ENCODE measurements around the gene FAM170B. TPM values are rescaled to one million over a fixed set of nuclear protein-coding genes. Genes with fewer than 3 reads are reported as not detected.

Gene FAM170B
- total RNA-seq, 1 donor: not detected

DNA sequence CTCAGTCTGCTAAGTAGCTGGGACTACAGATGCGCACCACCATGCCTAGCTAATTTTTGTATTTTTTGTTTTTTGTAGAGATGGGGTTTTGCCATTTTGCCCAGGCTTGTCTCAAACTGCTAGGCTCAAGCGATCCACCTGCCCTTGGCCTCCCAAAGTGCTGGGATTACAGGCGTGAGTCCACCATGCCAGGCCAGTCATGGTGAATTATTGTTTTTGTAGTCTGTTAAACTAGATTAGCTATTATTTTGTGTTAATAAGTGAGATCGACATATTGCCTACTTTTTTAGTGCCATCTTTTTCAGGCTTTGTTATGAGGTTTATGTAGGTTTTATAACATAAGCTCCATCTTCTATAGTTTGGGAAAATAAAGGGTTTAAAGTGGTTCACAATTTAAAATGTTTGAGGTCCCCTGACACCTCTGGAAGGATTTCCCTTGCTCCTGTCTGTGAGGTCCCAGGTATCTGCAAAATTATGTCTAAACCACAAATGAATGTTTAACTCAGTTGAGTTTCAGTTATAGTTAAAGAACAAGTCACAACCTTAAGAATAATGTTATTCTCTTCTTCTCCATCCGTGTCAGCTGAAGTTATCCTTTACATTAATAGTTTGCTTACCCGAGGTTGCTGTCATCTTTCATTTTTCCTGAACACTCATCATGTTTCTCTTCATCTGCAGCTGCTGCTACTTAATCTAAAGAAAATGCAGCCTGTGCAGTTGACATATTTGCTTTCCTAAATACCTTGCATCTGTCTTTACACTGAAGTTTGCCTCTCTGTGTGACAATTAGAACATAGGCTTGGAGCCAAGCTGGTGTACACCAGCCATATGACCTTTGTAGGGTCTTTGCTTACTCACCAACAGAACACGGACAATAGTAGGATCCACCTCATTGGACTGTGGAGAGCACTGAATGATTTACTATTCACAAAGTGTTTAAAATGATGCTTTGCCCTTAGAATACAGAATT is 9.6 kb downstream of the FAM170B start:
- Histone ChIP-seq H3K4me2 (ENCODE audit: insufficient read depth, low read length) (no peak overlapping the region), H3K36me3 (ENCODE audit: insufficient read depth, low read length) (no peaks in the 10 kb centered on the region), H3K27ac (ENCODE audit: low read depth, low read length) (no peak overlapping the region), H3K4me3 (ENCODE audit: insufficient read depth, low read length) (no peak overlapping the region), H3K4me1 (ENCODE audit: insufficient read depth, low read length) (no peaks in the 10 kb centered on the region), H3K9me3 (ENCODE audit: low read depth, low read length) (no peaks in the 10 kb centered on the region), H2AFZ (ENCODE audit: low read length) (no peak overlapping the region), H3K79me2 (ENCODE audit: insufficient read depth, low read length) (no peaks in the 10 kb centered on the region), H4K20me1 (ENCODE audit: insufficient read depth, low read length) (no peaks in the 10 kb centered on the region), H3K27me3 (ENCODE audit: insufficient read depth, low read length) (peaks cover 16% of the 10 kb centered on the region)
- no peak for DNase-seq (ENCODE audit: insufficient read length, low spot score, missing footprints)
- TF ChIP-seq, protein P1, sequence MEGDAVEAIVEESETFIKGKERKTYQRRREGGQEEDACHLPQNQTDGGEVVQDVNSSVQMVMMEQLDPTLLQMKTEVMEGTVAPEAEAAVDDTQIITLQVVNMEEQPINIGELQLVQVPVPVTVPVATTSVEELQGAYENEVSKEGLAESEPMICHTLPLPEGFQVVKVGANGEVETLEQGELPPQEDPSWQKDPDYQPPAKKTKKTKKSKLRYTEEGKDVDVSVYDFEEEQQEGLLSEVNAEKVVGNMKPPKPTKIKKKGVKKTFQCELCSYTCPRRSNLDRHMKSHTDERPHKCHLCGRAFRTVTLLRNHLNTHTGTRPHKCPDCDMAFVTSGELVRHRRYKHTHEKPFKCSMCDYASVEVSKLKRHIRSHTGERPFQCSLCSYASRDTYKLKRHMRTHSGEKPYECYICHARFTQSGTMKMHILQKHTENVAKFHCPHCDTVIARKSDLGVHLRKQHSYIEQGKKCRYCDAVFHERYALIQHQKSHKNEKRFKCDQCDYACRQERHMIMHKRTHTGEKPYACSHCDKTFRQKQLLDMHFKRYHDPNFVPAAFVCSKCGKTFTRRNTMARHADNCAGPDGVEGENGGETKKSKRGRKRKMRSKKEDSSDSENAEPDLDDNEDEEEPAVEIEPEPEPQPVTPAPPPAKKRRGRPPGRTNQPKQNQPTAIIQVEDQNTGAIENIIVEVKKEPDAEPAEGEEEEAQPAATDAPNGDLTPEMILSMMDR (IDR thresholded peaks at IDR 0.05; ENCODE audit: extremely low read depth, low read depth, low read length): no peak

DNA sequence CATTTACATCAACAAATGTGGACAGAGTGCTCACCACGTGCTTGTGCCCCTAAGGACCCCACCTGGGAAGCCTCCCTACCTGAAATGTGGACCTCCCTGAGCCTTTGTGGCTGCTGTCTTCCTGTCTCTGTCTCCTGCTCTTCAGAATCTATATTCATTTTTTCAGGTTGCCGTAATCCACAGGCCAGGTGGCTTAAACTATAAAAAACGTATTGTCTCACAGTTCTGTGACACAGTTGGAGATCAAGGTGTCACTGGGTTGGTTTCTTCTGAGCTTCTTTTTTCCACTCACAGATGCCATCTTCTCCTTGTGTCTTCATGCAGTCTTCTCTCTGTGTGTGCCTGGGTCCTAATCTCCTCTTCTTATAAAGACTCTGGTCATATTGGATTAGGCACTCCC is 12.9 kb downstream of the FAM170B start:
- Histone ChIP-seq H2AFZ (ENCODE audit: low read length) (no peak overlapping the region), H3K27ac (ENCODE audit: low read depth, low read length) (no peak overlapping the region), H3K27me3 (ENCODE audit: insufficient read depth, low read length) (peaks cover 11% of the 10 kb centered on the region), H3K4me2 (ENCODE audit: insufficient read depth, low read length) (no peak overlapping the region), H3K4me1 (ENCODE audit: insufficient read depth, low read length) (no peaks in the 10 kb centered on the region), H3K36me3 (ENCODE audit: insufficient read depth, low read length) (no peaks in the 10 kb centered on the region), H3K9me3 (ENCODE audit: low read depth, low read length) (no peaks in the 10 kb centered on the region), H3K4me3 (ENCODE audit: insufficient read depth, low read length) (no peak overlapping the region), H3K79me2 (ENCODE audit: insufficient read depth, low read length) (no peaks in the 10 kb centered on the region), H4K20me1 (ENCODE audit: insufficient read depth, low read length) (no peaks in the 10 kb centered on the region)
- no peak for DNase-seq (ENCODE audit: insufficient read length, low spot score, missing footprints)
- TF ChIP-seq, protein P1 (IDR thresholded peaks at IDR 0.05; ENCODE audit: extremely low read depth, low read depth, low read length): no peak

DNA sequence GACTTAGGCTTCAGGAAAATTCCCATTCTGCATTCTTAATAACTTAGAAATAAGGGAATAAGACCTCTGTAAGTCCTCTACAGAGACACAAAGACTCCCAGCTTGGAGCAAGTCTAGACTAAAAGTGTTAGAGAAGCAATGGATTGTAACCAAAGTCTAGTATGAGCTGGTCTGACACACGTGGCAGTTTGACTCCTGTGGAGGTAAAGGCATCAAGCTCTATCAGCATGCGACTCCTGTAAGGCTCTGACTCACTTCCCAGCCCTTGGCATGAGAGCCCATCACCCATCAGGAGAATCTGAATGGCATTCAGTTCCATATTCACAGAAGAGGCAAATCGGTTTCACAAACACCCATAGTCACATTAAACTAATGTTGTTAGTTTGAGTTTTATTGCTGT is 14.1 kb downstream of the FAM170B start:
- H3K4me3 ChIP-seq (ENCODE audit: insufficient read depth, low read length): no peak overlapping the region
- no peaks in the 10 kb centered on the region for H3K79me2 ChIP-seq (ENCODE audit: insufficient read depth, low read length)
- no peaks in the 10 kb centered on the region for H3K9me3 ChIP-seq (ENCODE audit: low read depth, low read length)
- no peak overlapping the region for H3K27ac ChIP-seq (ENCODE audit: low read depth, low read length)
- H3K36me3 ChIP-seq (ENCODE audit: insufficient read depth, low read length): no peaks in the 10 kb centered on the region
- H3K27me3 ChIP-seq (ENCODE audit: insufficient read depth, low read length): peaks cover 11% of the 10 kb centered on the region
- H2AFZ ChIP-seq (ENCODE audit: low read length): no peak overlapping the region
- DNase-seq (ENCODE audit: insufficient read length, low spot score, missing footprints): no peak
- TF ChIP-seq, protein P1 (IDR thresholded peaks at IDR 0.05; ENCODE audit: extremely low read depth, low read depth, low read length): no peak
- H4K20me1 ChIP-seq (ENCODE audit: insufficient read depth, low read length): no peaks in the 10 kb centered on the region
- no peaks in the 10 kb centered on the region for H3K4me1 ChIP-seq (ENCODE audit: insufficient read depth, low read length)
- no peak overlapping the region for H3K4me2 ChIP-seq (ENCODE audit: insufficient read depth, low read length)

DNA sequence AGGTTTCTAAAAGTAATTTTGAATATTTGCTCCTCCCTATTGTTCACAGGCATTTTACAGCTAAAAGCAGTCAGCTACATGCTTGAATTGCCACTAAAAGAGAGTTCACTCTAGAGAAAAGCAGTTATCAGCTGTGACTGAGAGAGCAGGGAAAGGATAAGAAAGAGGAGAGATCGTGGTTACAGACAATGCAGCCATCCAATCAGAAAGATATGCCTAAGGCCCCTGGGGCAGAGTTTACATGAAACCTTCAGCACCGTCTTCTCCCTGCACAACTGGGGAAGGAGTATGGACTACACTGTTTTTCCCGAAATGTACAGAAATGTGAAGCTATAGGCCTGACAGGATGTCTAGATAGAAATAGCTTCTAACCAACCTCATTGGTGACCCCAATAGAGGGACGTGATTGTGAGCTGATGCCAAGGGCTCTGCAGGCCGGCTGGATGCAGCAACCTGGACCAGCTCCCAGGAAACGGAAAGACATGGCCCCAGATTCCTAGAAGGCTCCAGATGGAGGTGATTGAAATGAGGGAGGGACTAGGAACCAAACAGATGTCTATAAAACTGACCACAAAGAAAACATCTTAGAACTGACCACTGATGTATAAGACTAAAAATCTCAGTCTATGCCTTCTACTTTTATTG is 15.3 kb downstream of the FAM170B start:
- no peak overlapping the region for H3K4me3 ChIP-seq (ENCODE audit: insufficient read depth, low read length)
- no peaks in the 10 kb centered on the region for H3K36me3 ChIP-seq (ENCODE audit: insufficient read depth, low read length)
- no peak overlapping the region for H3K4me2 ChIP-seq (ENCODE audit: insufficient read depth, low read length)
- no peak overlapping the region for H2AFZ ChIP-seq (ENCODE audit: low read length)
- H3K27me3 ChIP-seq (ENCODE audit: insufficient read depth, low read length): peaks cover 11% of the 10 kb centered on the region
- peaks cover 9% of the 10 kb centered on the region for H3K4me1 ChIP-seq (ENCODE audit: insufficient read depth, low read length)
- no peak for DNase-seq (ENCODE audit: insufficient read length, low spot score, missing footprints)
- no peaks in the 10 kb centered on the region for H4K20me1 ChIP-seq (ENCODE audit: insufficient read depth, low read length)
- H3K9me3 ChIP-seq (ENCODE audit: low read depth, low read length): no peaks in the 10 kb centered on the region
- no peaks in the 10 kb centered on the region for H3K79me2 ChIP-seq (ENCODE audit: insufficient read depth, low read length)
- no peak overlapping the region for H3K27ac ChIP-seq (ENCODE audit: low read depth, low read length)
- TF ChIP-seq, protein P1 (IDR thresholded peaks at IDR 0.05; ENCODE audit: extremely low read depth, low read depth, low read length): no peak
